Measurements from ENCODE around the gene CSNK1D.

Gene CSNK1D

DNA sequence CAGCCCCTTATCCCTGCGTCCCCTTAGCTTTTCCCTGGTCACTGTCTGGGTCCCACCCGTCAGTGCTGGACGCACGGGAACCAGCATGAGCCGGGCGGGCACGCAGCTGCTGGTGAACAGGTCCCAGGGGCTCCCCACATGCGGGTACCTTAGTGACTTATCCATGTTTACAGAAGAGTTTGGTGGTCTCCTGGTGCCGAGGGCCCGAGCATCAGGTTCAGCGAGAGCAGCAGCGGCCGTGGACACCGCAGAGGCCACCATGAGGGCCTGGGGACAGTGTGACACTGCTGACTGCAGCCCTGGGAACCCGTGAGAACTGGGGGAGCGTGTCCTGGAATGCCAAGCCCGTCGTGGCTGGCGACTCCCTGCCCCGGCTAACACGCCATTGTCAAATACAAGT, 37.4 kb upstream of the CSNK1D start:
- Histone ChIP-seq H3K9me3 (ENCODE audit: insufficient read depth, low read length, severe bottlenecking) (no peaks in the 10 kb centered on the region), H3K79me2 (ENCODE audit: insufficient read depth, low read length) (peaks cover 10% of the 10 kb centered on the region), H3K9ac (ENCODE audit: low read depth, low read length) (no peak overlapping the region), H3K4me3 (ENCODE audit: low read depth in 1 of 2, low read length in 2 of 2) (no peak overlapping the region), H2AFZ (ENCODE audit: low read depth, low read length) (no peak overlapping the region), H4K20me1 (ENCODE audit: insufficient read depth, low read length) (no peaks in the 10 kb centered on the region), H3K4me2 (ENCODE audit: insufficient read depth, low read length) (no peak overlapping the region), H3K27me3 (ENCODE audit: insufficient read depth, low read length, poor library complexity) (no peaks in the 10 kb centered on the region), H3K4me1 (ENCODE audit: insufficient read depth, low read length) (peaks cover 33% of the 10 kb centered on the region), H3K36me3 (ENCODE audit: insufficient read depth, low read length) (peaks cover 27% of the 10 kb centered on the region), H3K27ac (ENCODE audit: low read length) (peak overlapping the region; percentile 47; the same call in 1 of the 2 replicates)
- DNase-seq: no peak
- ATAC-seq (ENCODE audit: insufficient read depth, low read depth): no peak
- no peak for TF ChIP-seq EZH2 (IDR thresholded peaks at IDR 0.05; ENCODE audit: borderline replicate concordance, low read depth, low read length, severe bottlenecking)
- TF ChIP-seq CTCF (IDR thresholded peaks at IDR 0.05; ENCODE audit: borderline replicate concordance, extremely low read depth, low read length, poor library complexity, severe bottlenecking): no peak

GRCh38 chr17:82309656-82310570, 36.4 kb upstream of the CSNK1D start:
- H2AFZ ChIP-seq (ENCODE audit: low read depth, low read length): no peak overlapping the region

GRCh38 chr17:82305727-82306300, 32.3 kb upstream of the CSNK1D start:
- no peaks in the 10 kb centered on the region for H3K9me3 ChIP-seq (ENCODE audit: insufficient read depth, low read length, severe bottlenecking)
- DNase-seq (peak; percentile 62), ATAC-seq (ENCODE audit: insufficient read depth, low read depth) (no peak)
- no peaks in the 10 kb centered on the region for H3K36me3 ChIP-seq (ENCODE audit: insufficient read depth, low read length)
- peaks cover 65% of the 10 kb centered on the region for H3K4me1 ChIP-seq (ENCODE audit: insufficient read depth, low read length)
- H3K27ac ChIP-seq (ENCODE audit: low read length): peak overlapping the region; percentile 99
- H3K4me3 ChIP-seq (ENCODE audit: low read depth in 1 of 2, low read length in 2 of 2): no peak overlapping the region
- H3K27me3 ChIP-seq (ENCODE audit: insufficient read depth, low read length, poor library complexity): no peaks in the 10 kb centered on the region
- no peak overlapping the region for H3K4me2 ChIP-seq (ENCODE audit: insufficient read depth, low read length)
- TF ChIP-seq EZH2 (IDR thresholded peaks at IDR 0.05; ENCODE audit: borderline replicate concordance, low read depth, low read length, severe bottlenecking) (no peak), CTCF (IDR thresholded peaks at IDR 0.05; ENCODE audit: borderline replicate concordance, extremely low read depth, low read length, poor library complexity, severe bottlenecking) (no peak)
- no peak overlapping the region for H2AFZ ChIP-seq (ENCODE audit: low read depth, low read length)
- no peaks in the 10 kb centered on the region for H4K20me1 ChIP-seq (ENCODE audit: insufficient read depth, low read length)
- peak overlapping the region; percentile 10; the same call in 1 of the 2 replicates for H3K9ac ChIP-seq (ENCODE audit: low read depth, low read length)
- no peaks in the 10 kb centered on the region for H3K79me2 ChIP-seq (ENCODE audit: insufficient read depth, low read length)

More at GRCh38 chr17:82309656-82310570, 36.4 kb upstream of the CSNK1D start:
- Histone ChIP-seq H3K4me2 (ENCODE audit: insufficient read depth, low read length) (no peak overlapping the region), H3K27me3 (ENCODE audit: insufficient read depth, low read length, poor library complexity) (no peaks in the 10 kb centered on the region), H3K4me3 (ENCODE audit: low read depth in 1 of 2, low read length in 2 of 2) (no peak overlapping the region), H4K20me1 (ENCODE audit: insufficient read depth, low read length) (no peaks in the 10 kb centered on the region), H3K4me1 (ENCODE audit: insufficient read depth, low read length) (peaks cover 33% of the 10 kb centered on the region), H3K9ac (ENCODE audit: low read depth, low read length) (no peak overlapping the region), H3K27ac (ENCODE audit: low read length) (peak overlapping the region; percentile 47), H3K9me3 (ENCODE audit: insufficient read depth, low read length, severe bottlenecking) (no peaks in the 10 kb centered on the region), H3K36me3 (ENCODE audit: insufficient read depth, low read length) (peaks cover 18% of the 10 kb centered on the region), H3K79me2 (ENCODE audit: insufficient read depth, low read length) (peaks cover 1% of the 10 kb centered on the region; the same call in 1 of the 2 replicates)
- no peak for TF ChIP-seq CTCF (IDR thresholded peaks at IDR 0.05; ENCODE audit: borderline replicate concordance, extremely low read depth, low read length, poor library complexity, severe bottlenecking)
- no peak for TF ChIP-seq EZH2 (IDR thresholded peaks at IDR 0.05; ENCODE audit: borderline replicate concordance, low read depth, low read length, severe bottlenecking)
- ATAC-seq (ENCODE audit: insufficient read depth, low read depth): no peak
- DNase-seq: no peak
